ENCODE results near the gene RORB.
"Not testable (repeated sequence)": the region's sequence is repeated elsewhere in the genome, so short reads cannot be mapped to it uniquely, and the experiment has no call there.

The RORB gene

DNA sequence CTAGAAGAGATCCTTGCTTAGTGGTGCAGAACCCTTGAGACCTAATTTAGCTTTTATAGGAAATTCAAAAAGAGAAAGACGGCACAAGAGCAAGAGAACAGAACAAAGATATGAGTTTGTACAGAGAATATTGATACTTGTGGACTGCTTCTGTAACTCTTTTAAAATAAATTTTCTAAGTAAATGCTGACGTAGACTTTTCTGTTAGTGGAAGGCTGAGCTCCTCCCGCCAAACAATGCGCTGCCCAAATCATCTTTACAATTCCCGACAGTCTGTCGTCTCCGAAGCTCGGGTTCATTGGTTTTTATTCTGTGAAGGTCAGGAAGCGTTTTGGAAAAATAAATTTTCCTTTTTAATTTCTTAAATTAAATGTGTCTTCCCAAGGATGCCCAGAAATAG is 22.3 kb downstream of the RORB start:
- Histone ChIP-seq H3K9ac (ENCODE audit: low read depth, low read length) (no peak overlapping the region), H3K4me3 (ENCODE audit: low read depth, low read length) (no peak overlapping the region), H3K4me1 (ENCODE audit: control insufficient read depth, insufficient read depth, low read length) (peaks cover 9% of the 10 kb centered on the region), H3K27me3 (ENCODE audit: control insufficient read depth, insufficient read depth, low read length) (no peaks in the 10 kb centered on the region), H3K36me3 (ENCODE audit: control insufficient read depth, insufficient read depth, low read length) (no peaks in the 10 kb centered on the region), H3K9me3 (ENCODE audit: control insufficient read depth, insufficient read depth, low read length) (no peaks in the 10 kb centered on the region)

- Histone ChIP-seq H3K9me3 (ENCODE audit: control insufficient read depth, insufficient read depth, low read length) (no peaks in the 10 kb centered on the region), H3K27me3 (ENCODE audit: control insufficient read depth, insufficient read depth, low read length) (no peaks in the 10 kb centered on the region), H3K9ac (ENCODE audit: low read depth, low read length) (no peak overlapping the region)
Measured at GRCh38 chr9:74521009-74521408, 23.9 kb downstream of the RORB start.

GRCh38 chr9:74524289-74524688 is 27.2 kb downstream of the RORB start:
- no peak overlapping the region for H3K9ac ChIP-seq (ENCODE audit: low read depth, low read length)
- H3K36me3 ChIP-seq (ENCODE audit: control insufficient read depth, insufficient read depth, low read length), result no peaks in the 10 kb centered on the region
- H3K27me3 ChIP-seq (ENCODE audit: control insufficient read depth, insufficient read depth, low read length), result no peaks in the 10 kb centered on the region
- H3K9me3 ChIP-seq (ENCODE audit: control insufficient read depth, insufficient read depth, low read length), result no peaks in the 10 kb centered on the region
- H3K4me3 ChIP-seq (ENCODE audit: low read depth, low read length), result no peak overlapping the region
- H3K4me1 ChIP-seq (ENCODE audit: control insufficient read depth, insufficient read depth, low read length), result peaks cover 22% of the 10 kb centered on the region

More at GRCh38 chr9:74521009-74521408, 23.9 kb downstream of the RORB start:
- Histone ChIP-seq H3K4me3 (ENCODE audit: low read depth, low read length) (no peak overlapping the region), H3K4me1 (ENCODE audit: control insufficient read depth, insufficient read depth, low read length) (peaks cover 18% of the 10 kb centered on the region), H3K36me3 (ENCODE audit: control insufficient read depth, insufficient read depth, low read length) (no peaks in the 10 kb centered on the region)

DNA sequence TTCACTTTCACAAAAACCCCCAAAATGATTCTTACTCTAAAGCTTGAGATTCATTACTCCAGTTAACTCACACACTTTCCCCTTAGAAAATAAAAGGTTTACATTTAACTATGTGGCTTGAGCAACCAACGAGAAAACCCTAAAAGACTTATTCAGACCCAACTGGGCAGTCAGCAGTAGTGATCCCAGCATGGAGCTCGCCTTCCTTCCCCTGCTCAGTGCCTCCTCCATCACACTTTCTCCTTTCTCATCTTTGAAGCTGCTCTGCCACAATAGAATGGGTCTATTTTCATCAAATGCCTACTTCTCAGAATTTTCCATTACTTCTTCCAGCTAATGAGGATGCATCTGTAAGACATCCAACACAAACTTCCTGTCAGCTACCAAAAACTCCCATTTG is 29.1 kb downstream of the RORB start:
- Histone ChIP-seq H3K27me3 (ENCODE audit: control insufficient read depth, insufficient read depth, low read length) (no peaks in the 10 kb centered on the region), H3K9ac (ENCODE audit: low read depth, low read length) (no peak overlapping the region), H3K4me1 (ENCODE audit: control insufficient read depth, insufficient read depth, low read length) (peaks cover 22% of the 10 kb centered on the region), H3K36me3 (ENCODE audit: control insufficient read depth, insufficient read depth, low read length) (no peaks in the 10 kb centered on the region), H3K9me3 (ENCODE audit: control insufficient read depth, insufficient read depth, low read length) (no peaks in the 10 kb centered on the region), H3K4me3 (ENCODE audit: low read depth, low read length) (no peak overlapping the region)

- no peak overlapping the region for H3K9ac ChIP-seq (ENCODE audit: low read depth, low read length)
- H3K9me3 ChIP-seq (ENCODE audit: control insufficient read depth, insufficient read depth, low read length), result no peaks in the 10 kb centered on the region
- no peak overlapping the region for H3K4me3 ChIP-seq (ENCODE audit: low read depth, low read length)
- no peaks in the 10 kb centered on the region for H3K36me3 ChIP-seq (ENCODE audit: control insufficient read depth, insufficient read depth, low read length)
- peaks cover 19% of the 10 kb centered on the region for H3K4me1 ChIP-seq (ENCODE audit: control insufficient read depth, insufficient read depth, low read length)
- no peaks in the 10 kb centered on the region for H3K27me3 ChIP-seq (ENCODE audit: control insufficient read depth, insufficient read depth, low read length)
Measured at GRCh38 chr9:74527718-74528117, 30.6 kb downstream of the RORB start.

DNA sequence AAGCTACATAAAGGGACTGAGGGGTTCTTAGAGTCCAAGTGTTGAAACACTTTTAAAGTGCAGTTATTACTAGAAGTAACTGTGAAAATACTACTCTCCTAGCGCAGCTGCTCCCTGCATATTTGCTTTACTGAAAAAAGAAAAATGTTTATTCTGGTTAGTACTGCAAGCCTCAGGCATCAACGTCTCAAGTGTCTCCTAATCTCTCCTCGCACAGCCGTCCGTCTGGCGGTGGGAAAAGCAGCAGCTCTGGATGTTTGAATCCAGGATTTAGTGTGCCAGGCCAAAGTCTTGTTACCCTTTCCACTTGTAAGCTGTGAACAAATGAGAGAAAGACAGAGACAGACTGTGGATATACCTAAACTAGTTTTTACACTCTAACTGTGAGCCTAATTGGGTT is 31.1 kb downstream of the RORB start:
- H3K36me3 ChIP-seq (ENCODE audit: control insufficient read depth, insufficient read depth, low read length), result no peaks in the 10 kb centered on the region
- no peaks in the 10 kb centered on the region for H3K27me3 ChIP-seq (ENCODE audit: control insufficient read depth, insufficient read depth, low read length)
- H3K4me3 ChIP-seq (ENCODE audit: low read depth, low read length), result no peak overlapping the region
- no peak overlapping the region for H3K9ac ChIP-seq (ENCODE audit: low read depth, low read length)
- no peaks in the 10 kb centered on the region for H3K9me3 ChIP-seq (ENCODE audit: control insufficient read depth, insufficient read depth, low read length)
- peaks cover 19% of the 10 kb centered on the region for H3K4me1 ChIP-seq (ENCODE audit: control insufficient read depth, insufficient read depth, low read length)

DNA sequence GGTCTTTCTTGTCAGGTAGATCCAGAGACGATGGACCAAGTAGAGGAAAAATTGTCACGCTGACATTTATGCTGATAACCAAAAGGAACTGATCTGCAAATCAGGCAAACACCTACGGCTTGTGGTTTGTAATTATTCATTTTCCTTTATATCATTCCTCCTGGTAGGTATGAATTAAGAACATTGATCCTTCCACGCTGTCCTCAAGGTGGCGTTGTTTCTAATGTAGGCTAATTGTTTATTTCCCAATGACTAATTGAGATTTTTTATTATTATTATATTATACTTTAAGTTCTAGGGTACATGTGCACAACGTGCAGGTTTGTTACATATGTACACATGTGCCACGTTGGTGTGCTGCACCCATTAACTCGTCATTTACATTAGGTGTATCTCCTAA is 33.3 kb downstream of the RORB start:
- H3K9me3 ChIP-seq (ENCODE audit: control insufficient read depth, insufficient read depth, low read length); H3K27me3 ChIP-seq (ENCODE audit: control insufficient read depth, insufficient read depth, low read length); H3K4me1 ChIP-seq (ENCODE audit: control insufficient read depth, insufficient read depth, low read length); H3K36me3 ChIP-seq (ENCODE audit: control insufficient read depth, insufficient read depth, low read length); H3K4me3 ChIP-seq (ENCODE audit: low read depth, low read length); H3K9ac ChIP-seq (ENCODE audit: low read depth, low read length): not testable (repeated sequence)

DNA sequence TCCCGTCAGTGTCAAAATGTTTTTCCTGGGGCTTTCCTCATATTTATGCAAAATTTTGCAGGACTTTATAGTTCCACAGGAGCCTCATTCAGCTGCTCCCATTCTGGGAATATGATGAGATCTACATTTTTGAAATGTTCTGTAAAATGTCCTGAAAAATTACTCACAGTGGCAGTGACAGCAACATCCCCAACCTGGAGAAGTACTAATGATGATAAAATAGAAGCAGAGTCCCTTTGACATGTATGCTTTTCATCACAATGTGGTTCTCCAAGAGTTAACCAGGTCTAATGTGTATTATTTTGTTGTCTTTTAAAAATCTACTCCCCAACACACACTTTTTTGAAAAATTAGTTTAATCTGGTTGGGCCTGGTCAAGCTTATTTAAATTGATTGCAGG is 36.1 kb downstream of the RORB start:
- Histone ChIP-seq H3K4me1 (ENCODE audit: control insufficient read depth, insufficient read depth, low read length) (no peaks in the 10 kb centered on the region), H3K36me3 (ENCODE audit: control insufficient read depth, insufficient read depth, low read length) (no peaks in the 10 kb centered on the region), H3K9ac (ENCODE audit: low read depth, low read length) (no peak overlapping the region), H3K9me3 (ENCODE audit: control insufficient read depth, insufficient read depth, low read length) (no peaks in the 10 kb centered on the region), H3K4me3 (ENCODE audit: low read depth, low read length) (no peak overlapping the region), H3K27me3 (ENCODE audit: control insufficient read depth, insufficient read depth, low read length) (no peaks in the 10 kb centered on the region)

DNA sequence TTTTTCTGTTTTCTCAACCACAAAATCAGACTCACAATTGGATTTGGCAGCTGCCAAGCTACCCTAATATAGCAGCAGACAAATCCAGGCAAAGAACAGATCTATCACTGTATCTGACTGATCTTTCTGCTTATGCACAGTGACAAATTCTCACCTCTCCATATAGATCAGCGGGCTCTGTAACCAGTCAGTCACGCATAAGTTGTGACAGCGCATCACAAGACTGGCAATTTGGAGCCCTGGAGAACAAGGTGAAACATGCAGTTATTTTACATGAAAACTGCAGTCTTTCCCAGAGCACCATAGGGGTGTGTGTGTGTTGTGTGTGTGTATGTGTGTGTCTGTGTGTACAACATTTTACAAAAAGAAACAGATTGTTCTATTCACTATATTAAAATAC is 37.7 kb downstream of the RORB start:
- Histone ChIP-seq H3K9me3 (ENCODE audit: control insufficient read depth, insufficient read depth, low read length) (no peaks in the 10 kb centered on the region), H3K36me3 (ENCODE audit: control insufficient read depth, insufficient read depth, low read length) (no peaks in the 10 kb centered on the region), H3K27me3 (ENCODE audit: control insufficient read depth, insufficient read depth, low read length) (no peaks in the 10 kb centered on the region), H3K4me3 (ENCODE audit: low read depth, low read length) (no peak overlapping the region), H3K9ac (ENCODE audit: low read depth, low read length) (no peak overlapping the region), H3K4me1 (ENCODE audit: control insufficient read depth, insufficient read depth, low read length) (no peaks in the 10 kb centered on the region)

DNA sequence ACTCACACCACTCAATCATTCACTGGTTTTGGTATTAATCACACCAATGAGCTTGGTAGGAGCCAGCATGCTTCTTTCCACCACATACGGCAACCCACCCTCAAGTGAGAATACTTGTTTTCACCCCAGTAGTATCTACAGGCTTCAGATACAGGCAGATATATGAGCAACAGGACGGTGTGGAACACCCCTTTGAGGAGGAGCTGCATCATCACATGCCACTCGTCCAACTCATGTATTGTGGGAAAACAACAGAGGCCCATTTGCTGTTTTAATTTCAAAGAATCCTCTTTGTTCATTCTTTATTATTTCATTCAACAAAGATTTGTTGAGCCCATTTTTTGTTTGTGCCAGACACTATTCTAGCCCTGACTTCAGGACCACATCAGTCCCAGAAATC is 46.0 kb downstream of the RORB start:
- Histone ChIP-seq H3K9ac (ENCODE audit: low read depth, low read length) (no peak overlapping the region), H3K27me3 (ENCODE audit: control insufficient read depth, insufficient read depth, low read length) (no peaks in the 10 kb centered on the region), H3K9me3 (ENCODE audit: control insufficient read depth, insufficient read depth, low read length) (no peaks in the 10 kb centered on the region), H3K36me3 (ENCODE audit: control insufficient read depth, insufficient read depth, low read length) (no peaks in the 10 kb centered on the region), H3K4me1 (ENCODE audit: control insufficient read depth, insufficient read depth, low read length) (peaks cover 6% of the 10 kb centered on the region), H3K4me3 (ENCODE audit: low read depth, low read length) (no peak overlapping the region)

DNA sequence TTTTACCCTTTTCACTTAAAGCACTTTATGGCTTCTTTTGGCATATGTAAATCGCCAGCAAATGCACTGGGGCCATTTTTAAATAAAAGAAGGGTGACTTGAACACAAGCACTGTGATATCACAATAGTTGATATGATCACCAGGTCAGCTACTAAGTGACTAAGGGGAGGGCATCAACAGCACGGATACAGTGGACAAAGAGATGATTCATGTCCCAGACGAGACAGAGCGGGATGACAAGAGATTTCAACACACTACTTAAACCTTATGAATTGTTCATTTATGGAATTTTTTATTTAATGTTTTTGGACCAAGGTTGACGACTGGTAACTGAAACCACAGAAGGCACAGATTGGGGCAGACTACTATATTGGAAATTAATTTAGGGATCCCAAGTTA is 54.1 kb downstream of the RORB start:
- Histone ChIP-seq H3K9me3 (ENCODE audit: control insufficient read depth, insufficient read depth, low read length) (no peaks in the 10 kb centered on the region), H3K4me3 (ENCODE audit: low read depth, low read length) (no peak overlapping the region), H3K27me3 (ENCODE audit: control insufficient read depth, insufficient read depth, low read length) (no peaks in the 10 kb centered on the region), H3K9ac (ENCODE audit: low read depth, low read length) (no peak overlapping the region), H3K36me3 (ENCODE audit: control insufficient read depth, insufficient read depth, low read length) (no peaks in the 10 kb centered on the region), H3K4me1 (ENCODE audit: control insufficient read depth, insufficient read depth, low read length) (no peaks in the 10 kb centered on the region)

DNA sequence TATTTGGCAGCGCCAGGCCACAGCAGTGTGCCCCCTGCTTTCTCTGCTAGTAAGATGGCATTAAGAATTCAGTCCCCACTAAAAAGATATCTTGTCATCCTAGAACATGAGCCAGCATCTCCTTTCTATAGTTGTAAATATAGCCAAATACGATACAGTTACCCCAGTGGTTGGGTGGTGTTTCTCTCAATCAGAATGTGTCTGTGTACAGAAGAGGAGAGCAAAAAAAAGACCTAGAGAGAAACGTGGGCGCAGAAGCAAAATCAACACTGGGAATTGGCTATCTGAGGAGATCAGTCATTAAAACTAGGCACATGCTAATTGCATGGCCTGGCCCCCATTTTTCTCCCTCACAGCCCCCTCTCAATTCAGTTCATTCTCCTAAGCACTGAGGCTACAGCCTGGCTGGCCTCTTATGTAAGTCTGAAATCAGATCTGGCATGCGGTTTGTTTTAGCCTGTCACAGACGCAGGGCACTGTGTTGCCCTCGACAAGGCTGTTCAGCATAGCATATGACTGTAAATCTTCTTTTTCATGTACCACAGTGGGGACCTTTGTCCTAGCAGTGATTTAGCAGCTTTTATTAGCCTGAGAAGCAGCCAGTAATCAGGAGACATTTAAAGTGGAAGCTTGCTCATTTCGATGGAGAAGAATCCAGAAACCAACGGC is 57.8 kb downstream of the RORB start:
- Histone ChIP-seq H3K27me3 (ENCODE audit: control insufficient read depth, insufficient read depth, low read length) (no peaks in the 10 kb centered on the region), H3K4me1 (ENCODE audit: control insufficient read depth, insufficient read depth, low read length) (no peaks in the 10 kb centered on the region), H3K4me3 (ENCODE audit: low read depth, low read length) (no peak overlapping the region), H3K9me3 (ENCODE audit: control insufficient read depth, insufficient read depth, low read length) (no peaks in the 10 kb centered on the region), H3K9ac (ENCODE audit: low read depth, low read length) (no peak overlapping the region), H3K36me3 (ENCODE audit: control insufficient read depth, insufficient read depth, low read length) (no peaks in the 10 kb centered on the region)
